GM04504 (cell line): ENCODE measurements around the gene TTK.
"Not testable (repeated sequence)": the region's sequence is repeated elsewhere in the genome, so short reads cannot be mapped to it uniquely, and the experiment has no call there.

Experiments used
- DNase-seq: peaks from one replicate; pipeline ENCODE4 v3.0.0-alpha.2; 2012; ENCODE audit warnings: low read depth

The TTK gene

DNA sequence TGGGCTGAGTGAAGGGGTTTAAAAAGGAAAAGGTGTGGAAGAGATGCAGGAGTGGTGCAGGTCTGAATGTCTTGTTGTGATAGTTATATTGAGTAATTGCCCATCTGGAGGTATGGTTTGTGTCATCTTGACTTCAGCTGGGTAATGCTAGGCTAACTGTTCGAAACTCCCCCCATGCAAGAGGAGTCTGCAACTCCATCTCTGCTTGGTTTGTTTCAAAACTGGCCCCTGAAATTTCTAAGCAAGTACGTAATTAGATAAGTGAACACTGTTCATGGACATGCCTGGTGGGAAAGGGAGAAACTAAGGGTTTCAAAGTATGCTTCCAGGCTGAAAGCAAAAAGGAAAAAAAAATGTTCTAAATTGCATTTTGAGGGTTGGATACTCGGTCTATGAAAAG lies 17.1 kb downstream of the TTK start:
- DNase-seq = no peak

DNA sequence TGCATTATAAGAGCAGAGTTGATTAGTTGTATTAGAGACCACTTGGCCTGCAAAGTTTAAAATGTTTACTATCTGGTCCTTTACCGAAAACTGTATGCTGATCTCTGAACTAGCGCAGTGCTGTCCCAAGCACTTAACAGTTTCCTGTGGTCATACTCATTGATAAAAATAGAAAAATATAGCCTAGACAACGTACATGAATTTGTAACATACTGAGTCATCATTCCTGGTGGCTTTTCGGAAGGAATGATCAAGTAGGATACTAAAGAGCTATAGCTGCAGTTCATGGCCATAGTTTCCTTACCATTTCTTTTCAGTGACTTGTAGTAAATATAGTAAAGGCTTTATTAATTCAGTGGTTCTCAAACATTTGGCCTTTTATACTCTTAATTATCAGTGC lies 18.4 kb downstream of the TTK start:
- DNase-seq = peak; percentile 15

DNA sequence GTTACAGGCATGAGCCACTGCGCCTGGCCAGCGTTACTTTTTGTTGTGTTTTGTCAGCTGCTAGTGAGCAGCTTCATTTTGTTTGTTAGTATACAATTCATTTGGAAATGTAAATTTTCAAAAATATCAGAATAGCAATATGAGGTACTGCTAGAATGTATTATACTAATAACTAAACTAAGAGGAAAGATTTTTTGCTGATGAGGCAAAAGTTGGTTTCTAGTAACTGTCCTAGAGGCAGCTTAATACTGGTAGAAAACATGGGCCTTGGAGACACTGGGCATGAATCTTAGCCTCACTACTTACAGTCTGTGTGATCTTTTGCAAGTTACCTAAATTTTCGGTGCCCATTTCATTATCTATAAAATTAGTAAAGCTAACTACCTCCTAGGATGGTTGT lies 24.1 kb downstream of the TTK start:
- no peak for DNase-seq

DNA sequence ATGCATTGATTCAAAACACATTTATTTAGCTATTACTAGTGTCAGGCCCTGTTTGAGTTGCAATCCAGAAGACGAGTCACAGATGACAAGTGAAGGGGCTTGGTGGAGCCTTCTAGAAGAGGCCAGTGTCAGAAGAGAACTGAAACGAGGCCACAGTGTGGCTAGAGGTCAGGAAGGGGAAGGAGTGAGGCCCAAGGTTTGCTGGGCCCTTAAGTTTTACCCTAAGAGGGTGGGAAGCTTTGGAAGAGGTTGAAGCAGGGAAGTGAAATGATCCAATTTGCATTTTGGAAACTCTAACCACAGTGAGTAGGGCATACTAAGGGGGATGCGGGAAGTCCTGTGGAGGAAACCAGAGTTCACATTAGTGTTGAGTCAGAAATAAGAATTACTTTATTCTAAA lies 25.0 kb downstream of the TTK start:
- no peak for DNase-seq

DNA sequence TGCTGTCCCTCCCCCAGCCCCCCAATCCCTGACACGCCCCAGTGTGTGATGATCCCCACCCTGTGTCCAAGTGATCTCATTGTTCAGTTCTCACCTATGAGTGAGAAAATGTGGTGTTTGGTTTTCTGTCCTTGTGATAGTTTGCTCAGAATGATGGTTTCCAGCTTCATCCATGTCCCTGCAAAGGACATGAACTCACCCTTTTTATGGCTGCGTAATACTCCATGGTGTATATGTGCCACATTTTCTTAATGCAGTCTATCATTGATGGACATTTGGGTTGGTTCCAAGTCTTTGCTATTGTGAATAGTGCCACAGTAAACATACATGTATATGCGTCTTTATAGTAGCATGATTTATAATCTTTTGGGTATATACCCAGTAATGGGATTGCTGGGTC lies 43.8 kb downstream of the TTK start:
- not testable (repeated sequence) for DNase-seq

DNA sequence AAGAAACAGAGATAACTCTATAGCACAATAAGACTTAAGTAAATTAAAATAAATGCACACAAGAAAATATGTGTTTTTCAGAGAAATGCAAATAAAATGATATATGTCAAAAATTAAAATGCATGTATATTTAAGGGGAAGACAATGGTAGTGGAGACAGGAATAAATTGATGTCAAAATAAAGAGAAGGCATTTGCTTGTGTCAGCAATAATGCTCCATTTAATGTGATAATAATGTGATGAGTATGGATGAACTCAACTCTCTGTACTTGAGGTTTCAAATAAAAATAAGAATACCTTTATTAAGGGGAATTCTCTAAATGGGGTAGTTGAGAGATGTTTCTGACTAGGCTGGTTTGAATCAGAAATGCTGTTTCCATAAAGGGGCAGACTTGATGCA lies 56.3 kb downstream of the TTK start:
- no peak for DNase-seq

DNA sequence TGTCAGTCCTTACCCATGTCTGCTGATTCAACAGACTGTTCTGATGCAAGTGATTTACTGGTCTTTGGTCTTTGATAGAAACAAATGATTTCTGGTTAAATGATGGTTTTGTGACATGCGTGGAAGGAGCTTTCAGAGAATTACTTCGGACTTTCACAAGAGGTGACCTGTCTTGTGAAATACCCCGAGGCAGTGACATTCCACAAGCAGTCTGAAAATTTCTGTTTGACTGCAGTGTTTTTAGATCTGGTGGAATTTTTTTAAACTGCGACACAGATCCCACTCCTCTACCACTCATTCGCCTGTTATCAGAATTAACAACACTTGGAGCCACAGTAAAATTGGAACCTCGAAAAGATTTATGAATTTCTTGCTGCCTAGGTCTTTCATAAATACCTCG lies 63.7 kb downstream of the TTK start:
- not testable (repeated sequence) for DNase-seq

DNA sequence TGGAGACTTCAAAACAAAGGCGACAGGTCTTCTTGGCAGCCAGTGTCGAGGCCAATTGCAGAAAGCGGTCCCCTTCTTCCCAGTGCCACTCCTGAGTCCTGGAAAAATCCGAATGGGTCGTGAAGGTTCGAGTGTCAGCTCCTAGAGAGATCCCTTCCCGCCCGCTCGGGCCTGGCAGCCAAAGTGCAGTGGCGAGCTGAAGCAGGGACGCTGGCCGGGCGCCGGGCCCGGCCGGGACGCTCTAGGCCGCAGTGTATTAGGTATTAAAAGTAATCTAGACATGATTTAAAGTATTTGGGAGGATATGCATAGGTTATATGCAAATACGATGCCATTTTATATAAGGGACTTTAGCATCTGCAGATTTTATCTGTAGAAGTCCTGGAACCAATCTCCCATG lies 66.0 kb downstream of the TTK start:
- not testable (repeated sequence) for DNase-seq

DNA sequence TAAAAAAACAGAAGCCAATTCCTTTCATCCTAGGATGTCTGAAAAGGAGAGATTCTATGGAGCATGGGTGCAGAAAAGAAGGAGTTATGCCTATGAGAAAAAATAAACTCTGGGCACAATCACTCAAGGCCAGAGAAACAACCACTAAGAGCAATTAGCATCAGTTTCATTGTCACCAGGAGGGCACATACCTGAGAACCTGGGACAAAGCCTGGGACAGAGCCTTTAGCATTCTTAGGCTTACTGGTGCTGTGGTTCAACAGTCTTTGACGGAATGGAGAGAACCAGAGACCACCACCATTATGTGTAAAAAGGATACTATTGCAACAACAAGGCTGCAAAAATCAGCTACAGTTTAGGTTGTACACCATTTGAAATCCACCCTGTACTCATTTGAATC lies 72.6 kb downstream of the TTK start:
- DNase-seq = no peak

DNA sequence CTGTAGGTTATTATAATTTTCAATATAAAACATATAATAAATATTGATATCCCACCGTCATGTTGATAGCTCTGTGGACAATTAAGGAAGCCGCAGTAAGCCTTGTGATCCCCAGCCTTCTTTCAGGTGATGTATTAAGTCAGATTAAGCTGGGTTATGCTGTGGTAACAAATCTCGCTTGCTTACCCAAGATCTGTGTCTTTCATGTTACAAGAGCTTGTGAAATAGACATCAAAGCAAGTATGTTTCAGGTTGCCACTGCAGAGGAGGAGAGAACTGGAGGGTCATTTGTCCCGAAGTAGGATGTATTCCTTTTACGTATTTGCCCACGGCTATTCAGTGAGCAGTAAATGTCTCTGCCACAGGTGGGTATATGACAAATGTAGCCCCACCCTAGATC lies 84.2 kb downstream of the TTK start:
- DNase-seq = no peak

DNA sequence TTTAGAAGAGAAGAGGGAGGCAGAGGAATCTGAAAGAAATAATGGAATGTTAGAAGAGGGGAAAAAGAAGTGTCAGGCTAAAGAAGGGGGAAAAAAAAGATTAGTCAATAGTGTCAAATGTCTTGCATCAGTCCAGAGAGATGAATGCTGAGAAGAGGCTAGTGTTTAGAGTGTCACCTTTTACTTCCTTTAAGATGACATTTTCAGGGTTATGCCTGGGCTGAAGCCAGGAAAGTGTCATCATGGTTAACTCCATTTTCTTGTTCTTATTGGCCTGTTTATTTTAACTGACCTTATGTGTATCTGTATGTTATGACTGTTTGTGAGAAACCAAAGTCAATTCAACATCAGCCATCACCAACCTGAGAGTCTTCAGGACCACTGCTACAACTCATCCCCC lies 87.1 kb downstream of the TTK start:
- no peak for DNase-seq
